B cell (primary cell): ENCODE data around the gene TEX13D. TPM values are rescaled to one million over a fixed set of nuclear protein-coding genes. Genes with fewer than 3 reads are reported as not detected.

Experiments
- ATAC-seq: fragments of 200-7000 bp; cut with Tn5 transposase; one replicate; pipeline ENCODE4 v1.10.0; 2021; ENCODE audit warnings: low read depth, mild to moderate bottlenecking, moderate number of reproducible peaks, moderate library complexity
- CTCF ChIA-PET: fragments of 350-600 bp; sonication (Branson Sonifier 250); formaldehyde crosslinking; loops from one replicate; lab custom pipeline; 2021; ENCODE audit warnings: antibody characterized with exemption, inconsistent platforms; lab: Charles Lee
- POLR2A ChIA-PET: fragments of 350-600 bp; sonication (Branson Sonifier 250); formaldehyde crosslinking; loops from one replicate; lab custom pipeline; 2021; ENCODE audit warnings: antibody characterized with exemption; lab: Charles Lee
- DNase-seq: peaks from one replicate; pipeline ENCODE4 v3.0.0; 2013
- H2AFZ ChIP-seq: 2 replicates; pipeline ENCODE4 v1.6.1; 2012; ENCODE audit warnings: mild to moderate bottlenecking, low read depth, low read length; ENCODE audit not compliant: insufficient read depth, poor library complexity, severe bottlenecking
- H3K27ac ChIP-seq, 2 donors: 1 replicate in 1 of 2; 2 replicates in 1 of 2; pipeline ENCODE4 v1.5.1; 2012 to 2013; ENCODE audit warnings: low read length in 2 of 2, mild to moderate bottlenecking in 2 of 2, moderate library complexity in 1 of 2
- H3K27me3 ChIP-seq, 4 experiments: fragments of 200-600 bp in 1 of 4; sonication (generic) in 1 of 4; replicated peaks in 1 of 4; 1 replicate in 2 of 4; 2 replicates in 2 of 4; pipeline versions ENCODE4 v1.6.1 to v1.7.0; 2013 to 2016; ENCODE audit warnings: low read length in 3 of 4, mild to moderate bottlenecking in 2 of 4, mixed read lengths in 1 of 4, moderate library complexity in 1 of 4; ENCODE audit not compliant: insufficient read depth in 4 of 4, control insufficient read depth in 3 of 4; ENCODE audit errors: control extremely low read depth in 1 of 4
- H3K36me3 ChIP-seq, 2 experiments: replicated peaks in 1 of 2; 1 replicate in 1 of 2; 2 replicates in 1 of 2; pipeline versions ENCODE4 v1.6.1 to v1.7.1; 2013; ENCODE audit warnings: low read length in 1 of 2; ENCODE audit not compliant: insufficient read depth in 2 of 2, control insufficient read depth in 1 of 2; ENCODE audit errors: control extremely low read depth in 1 of 2, extremely low read depth in 1 of 2
- H3K4me1 ChIP-seq, 2 donors: fragments of 200-600 bp in 1 of 2; sonication (generic) in 1 of 2; 1 replicate in 1 of 2; 2 replicates in 1 of 2; pipeline versions ENCODE4 v1.5.1 to v1.6.1; 2013 to 2017; ENCODE audit warnings: low read length in 2 of 2; ENCODE audit not compliant: control insufficient read depth in 2 of 2, insufficient read depth in 2 of 2
- H3K4me2 ChIP-seq: replicated peaks from 2 replicates; pipeline ENCODE3; 2012; ENCODE audit warnings: mild to moderate bottlenecking, low read depth, low read length; ENCODE audit not compliant: poor library complexity, severe bottlenecking
- H3K4me3 ChIP-seq, 5 experiments: fragments of 200-600 bp in 1 of 5; sonication (generic) in 1 of 5; 1 replicate in 3 of 5; 2 replicates in 2 of 5; pipeline versions ENCODE4 v1.5.1 to v1.7.0; 2011 to 2016; ENCODE audit warnings: low read length in 4 of 5, mild to moderate bottlenecking in 4 of 5, low read depth in 2 of 5, control low read depth in 1 of 5, moderate library complexity in 1 of 5; ENCODE audit not compliant: insufficient read depth in 1 of 5; ENCODE audit errors: control extremely low read depth in 1 of 5, extremely low read depth in 1 of 5
- H3K79me2 ChIP-seq: fragments of 200-600 bp; sonication (generic); one replicate; pipeline ENCODE4 v1.6.0; 2016; ENCODE audit warnings: low read length; ENCODE audit not compliant: control insufficient read depth, insufficient read depth
- H3K9ac ChIP-seq: fragments of 200-600 bp; sonication (generic); 2 replicates; pipeline ENCODE4 v1.6.1; 2017; ENCODE audit warnings: mild to moderate bottlenecking, low read length, moderate library complexity
- H3K9me3 ChIP-seq, 3 donors: one replicate each; pipeline versions ENCODE4 v1.6.1 to v1.7.1; 2013; ENCODE audit warnings: low read length in 2 of 3; ENCODE audit not compliant: control insufficient read depth in 2 of 3, insufficient read depth in 1 of 3; ENCODE audit errors: control extremely low read depth in 1 of 3
- H4K20me1 ChIP-seq: 2 replicates; pipeline ENCODE4 v1.6.0; 2012; ENCODE audit warnings: mild to moderate bottlenecking, low read length; ENCODE audit not compliant: insufficient read depth, control insufficient read depth, poor library complexity, severe bottlenecking
- H3K27ac Mint-ChIP-seq: one replicate; pipeline ENCODE4 v1.8.0; 2021; ENCODE audit warnings: mixed read lengths
- H3K27me3 Mint-ChIP-seq: one replicate; pipeline ENCODE4 v1.8.0; 2021; ENCODE audit warnings: mixed read lengths
- H3K4me1 Mint-ChIP-seq: one replicate; pipeline ENCODE4 v1.8.0; 2021; ENCODE audit warnings: mixed read lengths
- H3K4me3 Mint-ChIP-seq: one replicate; pipeline ENCODE4 v1.8.0; 2021; ENCODE audit warnings: mixed read lengths
- H3K9me3 Mint-ChIP-seq: one replicate; pipeline ENCODE4 v1.8.0; 2022; ENCODE audit warnings: mixed read lengths; ENCODE audit not compliant: insufficient read depth
- EZH2 ChIP-seq: IDR thresholded peaks from 2 replicates; pipeline ENCODE4 v1.6.1; 2012; ENCODE audit warnings: borderline replicate concordance, low read depth, mild to moderate bottlenecking, moderate library complexity, low read length; ENCODE audit not compliant: insufficient read depth, poor library complexity, severe bottlenecking
- WGBS: methylation state at CpG from one replicate; pipeline ENCODE4 v1.1.5; 2013; ENCODE audit warnings: missing lambda C conversion rate; ENCODE audit not compliant: insufficient coverage; 5-methylcytosine and 5-hydroxymethylcytosine counted together
- intact Hi-C: fragments of 100-400 bp; cut with micrococcal nuclease; formaldehyde crosslinking; loops from one replicate; pipeline ENCODE4 v1.10.0; 2022
- polyA plus RNA-seq: library from polyadenylated mRNA; depleted of rRNA; stranded (reverse); fragments of >200 nt; gene quantifications from 2 replicates; pipeline ENCODE4 v1.2.3, GENCODE V29; 2012
- total RNA-seq, 2 donors: library from RNA; stranded (reverse); fragments of 120-200 nt in 1 of 2; gene quantifications; 1 replicate in 1 of 2; 2 replicates in 1 of 2; pipeline versions ENCODE4 v1.2.3 to v1.2.4, GENCODE V29; 2013 to 2022
- TF ChIP-seq, protein P1 (sequence below): fragments of 200-600 bp; IDR thresholded peaks from one replicate; pipeline ENCODE4 v1.8.0; 2022; ENCODE audit warnings: antibody characterized with exemption, mild to moderate bottlenecking

TEX13D gene
- total and polyA plus RNA-seq, 2 donors (not counting 1 experiment from before 2014, with no cell fraction given) = not detected

DNA sequence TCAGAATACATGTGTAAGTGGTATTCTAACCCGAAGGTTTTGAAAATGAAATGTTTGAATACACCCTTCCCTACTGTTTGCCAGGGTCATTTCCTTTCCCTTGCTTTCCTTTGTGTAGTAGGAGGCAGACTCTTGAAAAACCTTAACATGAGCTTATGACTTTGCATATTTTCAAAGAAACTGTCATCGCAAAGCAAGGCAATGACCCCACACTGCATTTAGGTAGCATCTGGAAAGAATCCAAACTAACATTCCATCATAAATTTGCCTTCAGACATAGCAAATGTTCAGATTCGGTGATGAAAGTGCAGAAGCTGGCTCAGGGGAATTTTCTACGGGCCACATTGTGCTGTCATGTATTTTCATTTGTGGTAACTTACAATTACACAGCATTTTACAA lies 46.2 kb downstream of the TEX13D start:
- H3K9me3 Mint-ChIP-seq = no peaks in the 10 kb centered on the region
- no peak overlapping the region for H2AFZ ChIP-seq

DNA sequence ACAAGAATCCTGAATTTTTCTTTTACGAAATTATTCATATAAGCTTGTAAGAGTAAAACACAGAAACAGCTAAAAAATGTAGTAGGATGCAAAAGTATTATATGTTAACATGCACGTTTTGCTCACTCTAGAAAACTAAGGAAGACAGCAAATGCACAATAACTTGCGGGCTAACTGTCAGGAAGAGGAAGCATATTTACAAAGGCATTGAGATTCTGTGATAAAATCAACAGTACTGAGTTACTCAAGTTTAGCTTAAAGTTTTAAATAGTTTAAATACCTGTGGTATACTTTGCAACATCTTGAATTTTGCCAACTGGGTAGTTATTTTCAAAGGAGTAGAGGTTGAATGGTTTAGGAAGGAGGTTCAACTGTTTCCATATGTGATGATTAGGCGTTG lies 50.9 kb downstream of the TEX13D start:
- Mint-ChIP-seq H3K27me3 (peaks cover 6% of the 10 kb centered on the region), H3K9me3 (no peaks in the 10 kb centered on the region), H3K4me3 (no peak overlapping the region), H3K4me1 (no peaks in the 10 kb centered on the region), H3K27ac (no peak overlapping the region)
- Histone ChIP-seq H2AFZ (no peak overlapping the region), H3K27ac (no peak overlapping the region), H3K4me3 (no peak overlapping the region), H3K9me3 (no peaks in the 10 kb centered on the region), H3K36me3 (no peaks in the 10 kb centered on the region), H3K4me2 (no peak overlapping the region), H3K9ac (no peak overlapping the region), H3K4me1 (no peaks in the 10 kb centered on the region), H3K79me2 (no peaks in the 10 kb centered on the region), H4K20me1 (no peaks in the 10 kb centered on the region), H3K27me3 (no peaks in the 10 kb centered on the region)
- ATAC-seq (no peak), DNase-seq (no peak)
- TF ChIP-seq, protein P1, sequence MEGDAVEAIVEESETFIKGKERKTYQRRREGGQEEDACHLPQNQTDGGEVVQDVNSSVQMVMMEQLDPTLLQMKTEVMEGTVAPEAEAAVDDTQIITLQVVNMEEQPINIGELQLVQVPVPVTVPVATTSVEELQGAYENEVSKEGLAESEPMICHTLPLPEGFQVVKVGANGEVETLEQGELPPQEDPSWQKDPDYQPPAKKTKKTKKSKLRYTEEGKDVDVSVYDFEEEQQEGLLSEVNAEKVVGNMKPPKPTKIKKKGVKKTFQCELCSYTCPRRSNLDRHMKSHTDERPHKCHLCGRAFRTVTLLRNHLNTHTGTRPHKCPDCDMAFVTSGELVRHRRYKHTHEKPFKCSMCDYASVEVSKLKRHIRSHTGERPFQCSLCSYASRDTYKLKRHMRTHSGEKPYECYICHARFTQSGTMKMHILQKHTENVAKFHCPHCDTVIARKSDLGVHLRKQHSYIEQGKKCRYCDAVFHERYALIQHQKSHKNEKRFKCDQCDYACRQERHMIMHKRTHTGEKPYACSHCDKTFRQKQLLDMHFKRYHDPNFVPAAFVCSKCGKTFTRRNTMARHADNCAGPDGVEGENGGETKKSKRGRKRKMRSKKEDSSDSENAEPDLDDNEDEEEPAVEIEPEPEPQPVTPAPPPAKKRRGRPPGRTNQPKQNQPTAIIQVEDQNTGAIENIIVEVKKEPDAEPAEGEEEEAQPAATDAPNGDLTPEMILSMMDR = no peak
- TF ChIP-seq EZH2 = no peak
- ChIA-PET CTCF (no interaction called here), POLR2A (no interaction called here)
- intact Hi-C loops = no loop called here
- no CpG with 5 or more reads among the region's 4 CpGs for WGBS

More for the DNA sequence above, 46.2 kb downstream of the TEX13D start:
- Histone ChIP-seq H3K27me3 (no peaks in the 10 kb centered on the region), H3K79me2 (no peaks in the 10 kb centered on the region), H3K36me3 (no peaks in the 10 kb centered on the region), H3K27ac (no peak overlapping the region), H4K20me1 (no peaks in the 10 kb centered on the region), H3K4me2 (no peak overlapping the region), H3K4me1 (no peaks in the 10 kb centered on the region), H3K4me3 (no peak overlapping the region), H3K9ac (no peak overlapping the region), H3K9me3 (no peaks in the 10 kb centered on the region)
- DNase-seq (no peak), ATAC-seq (no peak)
- Mint-ChIP-seq H3K27ac (no peak overlapping the region), H3K4me1 (no peaks in the 10 kb centered on the region), H3K27me3 (peaks cover 6% of the 10 kb centered on the region), H3K4me3 (no peak overlapping the region)
- ChIA-PET POLR2A (no interaction called here), CTCF (no interaction called here)
- no CpG with 5 or more reads among the region's 4 CpGs for WGBS
- intact Hi-C loops = no loop called here
- no peak for TF ChIP-seq EZH2
- TF ChIP-seq, protein P1 = no peak
